ENCODE measurements around the gene STARD10. TPM values are rescaled to one million over a fixed set of nuclear protein-coding genes. Genes with fewer than 3 reads are reported as not detected.

Gene STARD10
- total and polyA plus RNA-seq, 10 donors: 19.7 to 46.7 (median 27.9) TPM

- no peaks in the 10 kb centered on the region for H3K9me3 ChIP-seq
- peaks cover 0 to 17% (median 0%) of the 10 kb centered on the region in 6 donors for H3K36me3 ChIP-seq
- no peaks in the 10 kb centered on the region for H3K27me3 ChIP-seq (replicated peaks in 1 of 7)
- DNase-seq: peak; percentile 61
- 91 to 97% (median 96%) methylated on average over 6 of the region's 6 CpGs for WGBS, 5 donors
- intact Hi-C loops (cut with DNase I; ENCODE audit: low total_unique reads): no loop called here
- H3K27ac ChIP-seq: peak overlapping the region in 4 of 8 donors; percentile 28 to 95 (median 82)
- TF ChIP-seq POLR2AphosphoS5 (IDR thresholded peaks at IDR 0.05) (no peak), CTCF (IDR thresholded peaks at IDR 0.05 in 8 of 11, conservative IDR thresholded peaks at IDR 0.05 in 3 of 11) (no peak), POLR2A (IDR thresholded peaks at IDR 0.05) (no peak)
- no peak overlapping the region for H3K4me3 ChIP-seq
- H3K4me1 ChIP-seq: peaks cover 34 to 99% (median 89%) of the 10 kb centered on the region in 6 donors
Measured at GRCh38 chr11:72747289-72747855, 46.5 kb downstream of the STARD10 start.

GRCh38 chr11:72746821-72747220 is 47.0 kb downstream of the STARD10 start:
- H3K4me1 ChIP-seq: peaks cover 38 to 100% (median 92%) of the 10 kb centered on the region in 6 donors
- WGBS, 5 donors: 71 to 100% (median 88%) methylated on average over 2 to 3 of the region's 3 CpGs
- no peak overlapping the region for H3K4me3 ChIP-seq
- no peaks in the 10 kb centered on the region for H3K27me3 ChIP-seq (replicated peaks in 1 of 7)
- intact Hi-C loops (cut with DNase I; ENCODE audit: low total_unique reads): no loop called here
- H3K36me3 ChIP-seq: peaks cover 0 to 17% (median 0%) of the 10 kb centered on the region in 6 donors
- no peak for TF ChIP-seq CTCF (IDR thresholded peaks at IDR 0.05 in 8 of 11, conservative IDR thresholded peaks at IDR 0.05 in 3 of 11)
- TF ChIP-seq POLR2A (IDR thresholded peaks at IDR 0.05): no peak
- no peak for TF ChIP-seq POLR2AphosphoS5 (IDR thresholded peaks at IDR 0.05)
- peak; percentile 69 for DNase-seq
- H3K9me3 ChIP-seq: no peaks in the 10 kb centered on the region
- H3K27ac ChIP-seq: peak overlapping the region in 4 of 8 donors; percentile 28 to 95 (median 82)

- Histone ChIP-seq H3K36me3 (peaks cover 0 to 17% (median 0%) of the 10 kb centered on the region in 6 donors), H3K9me3 (no peaks in the 10 kb centered on the region), H3K27ac (peak overlapping the region in 4 of 8 donors; percentile 71 to 96 (median 94)), H3K27me3 (replicated peaks in 1 of 7) (no peaks in the 10 kb centered on the region), H3K4me1 (peaks cover 40 to 100% (median 92%) of the 10 kb centered on the region in 6 donors), H3K4me3 (no peak overlapping the region)
- intact Hi-C loops (cut with DNase I; ENCODE audit: low total_unique reads): no loop called here
- no peak for TF ChIP-seq POLR2AphosphoS5 (IDR thresholded peaks at IDR 0.05)
- WGBS, 5 donors: 86 to 95% (median 88%) methylated on average over 6 to 11 of the region's 11 CpGs
- DNase-seq: peak; percentile 67
Measured at GRCh38 chr11:72745925-72746550, 47.8 kb downstream of the STARD10 start.

- H3K4me3 ChIP-seq: no peak overlapping the region
- H3K9me3 ChIP-seq: no peaks in the 10 kb centered on the region
- WGBS, 5 donors: 88 to 92% (median 89%) methylated on average over 4 to 5 of the region's 5 CpGs; no CpG with 5 or more reads in 1 of the 5 donors
- peaks cover 0 to 17% (median 0%) of the 10 kb centered on the region in 6 donors for H3K36me3 ChIP-seq
- peak in 1 of 3 donors; percentile 1 for TF ChIP-seq POLR2AphosphoS5 (IDR thresholded peaks at IDR 0.05)
- no peak for TF ChIP-seq POLR2A (IDR thresholded peaks at IDR 0.05)
- peak overlapping the region in 5 of 8 donors; percentile 20 to 96 (median 94) for H3K27ac ChIP-seq
- peaks cover 45 to 100% (median 92%) of the 10 kb centered on the region in 6 donors for H3K4me1 ChIP-seq
- intact Hi-C loops (cut with DNase I; ENCODE audit: low total_unique reads): no loop called here
- DNase-seq: peak; percentile 69
- H3K27me3 ChIP-seq (replicated peaks in 1 of 7): no peaks in the 10 kb centered on the region
Measured at GRCh38 chr11:72745511-72745910, 48.3 kb downstream of the STARD10 start.

- intact Hi-C loops (cut with DNase I; ENCODE audit: low total_unique reads): no loop called here
- H3K4me1 ChIP-seq: peaks cover 56 to 100% (median 92%) of the 10 kb centered on the region in 6 donors
- no peaks in the 10 kb centered on the region for H3K9me3 ChIP-seq
- peak; percentile 74 for DNase-seq
- WGBS, 5 donors: 51 to 73% (median 70%) methylated on average over 4 to 6 of the region's 6 CpGs
- peaks cover 0 to 17% (median 0%) of the 10 kb centered on the region in 6 donors for H3K36me3 ChIP-seq
- TF ChIP-seq POLR2AphosphoS5 (IDR thresholded peaks at IDR 0.05) (no peak), CTCF (IDR thresholded peaks at IDR 0.05 in 8 of 11, conservative IDR thresholded peaks at IDR 0.05 in 3 of 11) (no peak), POLR2A (IDR thresholded peaks at IDR 0.05) (no peak)
- H3K27ac ChIP-seq: peak overlapping the region; percentile 70 to 96 (median 94)
- H3K4me3 ChIP-seq: peak overlapping the region in 1 of 8 donors; percentile 19
- H3K27me3 ChIP-seq (replicated peaks in 1 of 7): no peaks in the 10 kb centered on the region
Measured at GRCh38 chr11:72744474-72744873, 49.4 kb downstream of the STARD10 start.

Data from spleen (tissue), 11 donors.